VCaP (cell line): ENCODE results near the gene GNPTG.

Source experiments
- H3K27ac ChIP-seq: fragments of 450-650 bp; 2 replicates; pipeline ENCODE4 v1.5.1; 2017
- TF ChIP-seq, protein P1 (sequence below): fragments of 450-650 bp; conservative IDR thresholded peaks from 2 replicates; pipeline ENCODE4 v1.5.1; 2017; ENCODE audit warnings: mild to moderate bottlenecking, moderate library complexity

Gene GNPTG

GRCh38 chr16:1345087-1345486 lies 6.6 kb upstream of the GNPTG start:
- no peak overlapping the region for H3K27ac ChIP-seq
- TF ChIP-seq, protein P1, sequence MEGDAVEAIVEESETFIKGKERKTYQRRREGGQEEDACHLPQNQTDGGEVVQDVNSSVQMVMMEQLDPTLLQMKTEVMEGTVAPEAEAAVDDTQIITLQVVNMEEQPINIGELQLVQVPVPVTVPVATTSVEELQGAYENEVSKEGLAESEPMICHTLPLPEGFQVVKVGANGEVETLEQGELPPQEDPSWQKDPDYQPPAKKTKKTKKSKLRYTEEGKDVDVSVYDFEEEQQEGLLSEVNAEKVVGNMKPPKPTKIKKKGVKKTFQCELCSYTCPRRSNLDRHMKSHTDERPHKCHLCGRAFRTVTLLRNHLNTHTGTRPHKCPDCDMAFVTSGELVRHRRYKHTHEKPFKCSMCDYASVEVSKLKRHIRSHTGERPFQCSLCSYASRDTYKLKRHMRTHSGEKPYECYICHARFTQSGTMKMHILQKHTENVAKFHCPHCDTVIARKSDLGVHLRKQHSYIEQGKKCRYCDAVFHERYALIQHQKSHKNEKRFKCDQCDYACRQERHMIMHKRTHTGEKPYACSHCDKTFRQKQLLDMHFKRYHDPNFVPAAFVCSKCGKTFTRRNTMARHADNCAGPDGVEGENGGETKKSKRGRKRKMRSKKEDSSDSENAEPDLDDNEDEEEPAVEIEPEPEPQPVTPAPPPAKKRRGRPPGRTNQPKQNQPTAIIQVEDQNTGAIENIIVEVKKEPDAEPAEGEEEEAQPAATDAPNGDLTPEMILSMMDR = no peak

GRCh38 chr16:1345651-1346421 lies 5.9 kb upstream of the GNPTG start:
- no peak overlapping the region for H3K27ac ChIP-seq
- TF ChIP-seq, protein P1 = no peak

DNA sequence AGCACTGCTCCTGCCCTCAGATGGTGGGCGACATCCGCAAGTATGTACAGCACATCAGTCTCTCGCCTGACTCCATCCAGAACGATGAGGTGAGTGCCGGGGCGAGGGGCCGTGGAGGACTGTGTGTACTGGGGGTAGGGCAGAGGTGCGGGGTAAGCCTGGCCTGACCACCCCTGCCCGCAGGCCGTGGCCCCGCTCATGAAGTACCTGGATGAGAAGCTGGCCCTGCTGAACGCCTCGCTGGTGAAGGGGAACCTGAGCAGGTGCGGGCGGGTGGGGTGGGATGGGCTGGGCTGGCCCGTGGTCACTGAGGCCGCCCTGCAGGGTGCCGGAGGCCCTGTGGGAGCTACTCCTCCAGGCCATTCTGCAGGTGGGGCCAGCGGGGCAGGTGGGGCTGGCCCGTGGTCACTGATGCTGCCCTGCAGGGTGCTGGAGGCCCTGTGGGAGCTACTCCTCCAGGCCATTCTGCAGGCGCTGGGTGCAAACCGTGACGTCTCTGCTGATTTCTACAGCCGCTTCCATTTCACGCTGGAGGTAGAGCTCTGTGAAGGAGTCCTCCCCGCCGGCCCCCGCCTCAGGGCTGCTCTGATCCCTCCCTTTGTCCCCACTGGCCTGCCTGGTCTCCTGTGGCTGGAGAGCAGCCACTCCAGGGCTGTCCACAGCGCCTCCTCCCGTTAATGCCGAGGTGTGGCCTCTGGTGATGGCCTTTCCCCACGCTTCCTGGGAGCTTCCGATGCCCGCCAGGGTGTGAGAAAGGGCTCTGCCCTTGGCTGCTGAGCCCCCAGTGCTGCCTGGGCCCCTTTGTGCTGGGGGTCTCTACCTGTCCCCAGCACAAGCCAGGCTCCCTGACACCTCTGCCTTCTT lies 5.1 kb upstream of the GNPTG start:
- TF ChIP-seq, protein P1 = no peak
- H3K27ac ChIP-seq = no peak overlapping the region

DNA sequence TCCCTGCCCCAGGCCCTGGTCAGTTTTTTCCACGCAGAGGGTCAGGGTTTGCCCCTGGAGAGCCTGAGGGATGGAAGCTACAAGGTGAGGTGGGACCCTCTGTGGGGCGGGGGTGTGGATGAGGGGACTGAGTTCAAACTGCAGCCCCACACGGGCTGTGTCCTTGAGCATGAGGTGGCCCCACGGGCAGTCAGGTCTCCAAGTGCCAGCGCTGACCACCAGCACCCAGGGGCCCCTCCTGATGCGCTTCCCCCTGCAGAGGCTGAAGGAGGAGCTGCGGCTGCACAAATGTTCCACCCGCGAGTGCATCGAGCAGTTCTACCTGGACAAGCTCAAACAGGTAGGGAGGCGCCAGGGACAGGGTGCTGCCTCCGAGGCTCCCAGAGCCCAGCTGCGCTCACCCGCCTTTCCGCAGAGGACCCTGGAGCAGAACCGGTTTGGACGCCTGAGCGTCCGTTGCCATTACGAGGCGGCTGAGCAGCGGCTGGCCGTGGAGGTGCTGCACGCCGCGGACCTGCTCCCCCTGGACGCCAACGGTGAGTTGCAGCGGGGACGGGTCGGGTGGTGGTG lies 4.4 kb upstream of the GNPTG start:
- TF ChIP-seq, protein P1 = no peak
- H3K27ac ChIP-seq = no peak overlapping the region

DNA sequence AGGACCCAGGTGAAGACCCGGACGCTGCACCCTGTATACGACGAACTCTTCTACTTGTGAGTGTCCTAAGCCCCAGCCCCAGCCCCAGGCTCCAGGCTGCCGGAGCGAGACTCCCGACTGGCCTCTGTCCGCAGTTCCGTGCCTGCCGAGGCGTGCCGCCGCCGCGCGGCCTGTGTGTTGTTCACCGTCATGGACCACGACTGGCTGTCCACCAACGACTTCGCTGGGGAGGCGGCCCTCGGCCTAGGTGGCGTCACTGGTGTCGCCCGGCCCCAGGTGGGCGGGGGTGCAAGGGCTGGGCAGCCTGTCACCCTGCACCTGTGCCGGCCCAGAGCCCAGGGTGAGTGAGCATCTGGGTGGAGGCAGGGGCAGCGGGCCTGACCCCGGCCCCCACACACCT lies 3.8 kb upstream of the GNPTG start:
- TF ChIP-seq, protein P1 = no peak
- no peak overlapping the region for H3K27ac ChIP-seq

DNA sequence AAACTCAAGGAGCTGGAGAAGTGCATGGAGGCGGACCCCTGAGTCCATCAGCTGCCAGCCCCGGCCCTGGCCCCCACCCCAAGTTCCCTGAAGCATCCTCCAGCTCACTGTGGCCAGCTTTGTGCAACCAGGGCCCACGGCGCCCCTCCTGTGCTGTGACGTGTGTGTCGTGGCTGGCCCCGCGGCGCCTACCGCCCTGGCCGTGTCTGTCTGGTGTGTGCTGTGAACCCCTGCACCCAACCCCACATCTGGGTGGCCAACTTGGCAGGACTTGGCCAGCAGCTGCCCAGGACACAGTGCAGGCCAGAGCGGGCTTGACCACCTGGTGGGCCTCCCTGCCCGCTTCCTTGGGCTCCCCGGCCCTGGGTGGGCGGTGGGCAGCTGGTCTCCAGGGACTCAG lies 3.3 kb upstream of the GNPTG start:
- no peak overlapping the region for H3K27ac ChIP-seq
- TF ChIP-seq, protein P1 = no peak

DNA sequence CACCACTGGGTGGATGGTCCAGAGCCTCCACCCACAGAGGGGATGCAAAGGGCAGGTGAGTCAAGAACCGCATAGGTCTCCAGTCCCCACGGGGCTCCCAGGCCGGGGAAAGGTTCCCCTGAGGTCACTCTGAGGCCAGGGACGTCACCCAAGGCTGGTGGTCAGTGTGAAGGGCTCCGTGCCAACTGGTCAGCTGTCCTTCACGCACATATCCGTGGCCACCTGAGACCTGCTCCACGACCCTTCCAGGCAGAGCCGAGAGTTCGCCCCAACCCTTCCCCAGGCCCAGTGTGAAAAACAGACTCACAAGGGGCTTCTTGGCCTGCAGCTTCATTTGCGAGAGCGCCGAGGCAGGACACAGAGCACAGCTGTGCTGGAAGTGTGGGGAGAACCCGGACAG lies 2.8 kb upstream of the GNPTG start:
- TF ChIP-seq, protein P1 = no peak
- no peak overlapping the region for H3K27ac ChIP-seq
